ENCODE results near the gene ABITRAM. TPM values are rescaled to one million over a fixed set of nuclear protein-coding genes. Genes with fewer than 3 reads are reported as not detected.

Gene ABITRAM
- total RNA-seq, 2 donors from 2014 or later: 6.9 to 8.5 TPM

DNA sequence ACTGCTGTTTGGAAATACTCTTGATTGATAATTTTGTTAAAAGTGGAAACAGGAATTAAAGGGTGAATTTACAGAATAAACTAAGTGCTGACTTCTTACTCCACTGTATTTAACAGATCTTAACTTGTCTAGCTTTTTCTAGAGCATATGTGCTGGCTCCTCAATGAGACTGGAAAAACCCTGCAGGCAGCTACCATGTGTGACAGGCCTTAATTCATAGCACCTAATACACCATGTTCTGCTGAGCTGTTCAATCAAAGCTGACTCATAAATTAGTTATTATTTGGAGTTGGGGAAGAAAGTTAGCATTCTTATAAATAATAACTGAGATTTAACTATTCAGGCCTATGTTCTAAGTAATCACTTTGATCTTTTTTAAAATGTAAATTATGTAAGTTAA lies 49.7 kb downstream of the ABITRAM start:
- DNase-seq (ENCODE audit: low spot score): no peak
- Mint-ChIP-seq H3K27me3 (no peaks in the 10 kb centered on the region), H3K4me1 (ENCODE audit: low read depth in 2 of 2) (no peaks in the 10 kb centered on the region), H3K36me3 (peaks cover 10% of the 10 kb centered on the region), H3K27ac (no peak overlapping the region), H3K4me3 (no peak overlapping the region), H3K9me3 (no peaks in the 10 kb centered on the region)
- no peak for ATAC-seq

Other genes starting within 250 kb of the ABITRAM start
- gene ACTL7B, start 78.4 kb upstream of the ABITRAM start, total RNA-seq: not detected
- not detected for gene ACTL7A, start 72.1 kb upstream of the ABITRAM start, total RNA-seq
- gene ELP1, start 276 bp upstream of the ABITRAM start, total RNA-seq: 10 to 100 TPM; 28.1 to 34.3 TPM
- 10 to 100 TPM; 14.6 to 17.3 TPM for gene CTNNAL1, start 79.1 kb downstream of the ABITRAM start, total RNA-seq
- gene TMEM245, start 185.5 kb downstream of the ABITRAM start, total RNA-seq: 10 to 100 TPM; 23.9 to 26.7 TPM
- not detected for gene FRRS1L, start 232.8 kb downstream of the ABITRAM start, total RNA-seq